A549 (cell line): ENCODE data around the gene LSG1. TPM values are rescaled to one million over a fixed set of nuclear protein-coding genes. Genes with fewer than 3 reads are reported as not detected.

Experiments used
- ATAC-seq, 2 experiments: fragments of 200-7000 bp in 1 of 2; fragments of >200 bp in 1 of 2; cut with Nextera tagmentation in 1 of 2; cut with Tn5 transposase in 1 of 2; 3 replicates each; pipeline versions ENCODE4 v1.8.0 to v1.9.1; 2018 to 2020; ENCODE audit warnings: mild to moderate bottlenecking in 1 of 2, moderate library complexity in 1 of 2
- CTCF ChIA-PET: fragments of 300-600 bp; sonication (Branson Sonifier 250); formaldehyde crosslinking; extraction: SDS; loops from one replicate; lab custom pipeline; 2021; ENCODE audit warnings: antibody characterized with exemption, inconsistent platforms; lab: Yijun Ruan, JAX
- POLR2A ChIA-PET: fragments of 350-600 bp; formaldehyde crosslinking; extraction: SDS; loops from one replicate; lab custom pipeline; 2021; ENCODE audit warnings: antibody characterized with exemption, inconsistent platforms; lab: Yijun Ruan, JAX
- DNase-seq, 2 experiments: peaks; one replicate each; pipeline versions ENCODE4 v3.0.0 to v3.0.0-alpha.2; 2011 to 2016; ENCODE audit warnings: low read depth in 1 of 2, low spot score in 1 of 2
- FAIRE-seq: peaks from 2 replicates; lab custom pipeline; 2011; peaks lifted over from hg19 to GRCh38; lab: Jason Lieb, UNC
- H3K27ac ChIP-seq, 2 experiments: fragments of >200 bp; sonication (Bioruptor Twin); formaldehyde crosslinking; 3 replicates each; pipeline ENCODE4 v1.5.1; 2016 to 2017
- H3K4me1 ChIP-seq: fragments of >200 bp; sonication (Bioruptor Twin); formaldehyde crosslinking; 3 replicates; pipeline ENCODE4 v1.6.1; 2016
- H3K4me2 ChIP-seq: fragments of >200 bp; sonication (Bioruptor Twin); formaldehyde crosslinking; 3 replicates; pipeline ENCODE4 v1.6.1; 2016
- H3K4me3 ChIP-seq: fragments of >200 bp; sonication (Bioruptor Twin); formaldehyde crosslinking; 3 replicates; pipeline ENCODE4 v1.5.1; 2016
- H3K9me3 ChIP-seq: fragments of >200 bp; sonication (Bioruptor Twin); formaldehyde crosslinking; 3 replicates; pipeline ENCODE4 v1.6.1; 2016
- CBX8 ChIP-seq: fragments of 200-600 bp; sonication (generic); IDR thresholded peaks from 2 replicates; pipeline ENCODE4 v1.6.1; 2016
- CHD2 ChIP-seq: fragments of 150-350 bp; IDR thresholded peaks from 2 replicates; pipeline ENCODE4 v1.6.1; 2014; ENCODE audit warnings: low read length; ENCODE audit not compliant: partially characterized antibody
- EHMT2 ChIP-seq: fragments of 200-600 bp; sonication (generic); IDR thresholded peaks from 2 replicates; pipeline ENCODE4 v1.6.1; 2016; ENCODE audit warnings: antibody characterized with exemption, low read depth, mild to moderate bottlenecking, moderate library complexity
- FOSB ChIP-seq: fragments of 250-450 bp; sonication (Bioruptor Pico); IDR thresholded peaks from 2 replicates; pipeline ENCODE4 v1.5.0; 2020; ENCODE audit warnings: mild to moderate bottlenecking, moderate library complexity
- HES2 ChIP-seq: fragments of >200 bp; sonication (Bioruptor Twin); formaldehyde crosslinking; IDR thresholded peaks from 2 replicates; pipeline ENCODE4 v1.6.1; 2016
- HOXB13 ChIP-seq: fragments of 250-450 bp; sonication (Bioruptor Pico); IDR thresholded peaks from 2 replicates; pipeline ENCODE4 v1.5.0; 2020; ENCODE audit warnings: low read depth, mild to moderate bottlenecking, moderate library complexity
- HOXB5 ChIP-seq: fragments of 250-450 bp; sonication (Bioruptor Pico); IDR thresholded peaks from 2 replicates; pipeline ENCODE4 v1.5.0; 2020; ENCODE audit warnings: mild to moderate bottlenecking, moderate library complexity
- NPAS2 ChIP-seq: fragments of 250-450 bp; sonication (Bioruptor Pico); IDR thresholded peaks from 2 replicates; pipeline ENCODE4 v1.8.0; 2022; ENCODE audit warnings: mild to moderate bottlenecking, moderate library complexity, borderline replicate concordance
- PHF8 ChIP-seq: fragments of 200-600 bp; sonication (generic); IDR thresholded peaks from 2 replicates; pipeline ENCODE4 v1.6.1; 2016; ENCODE audit warnings: low read depth, mild to moderate bottlenecking, antibody characterized with exemption, moderate library complexity, borderline replicate concordance
- RAD21 ChIP-seq, 2 experiments: fragments of >200 bp in 1 of 2; sonication (Bioruptor Twin) in 1 of 2; formaldehyde crosslinking in 1 of 2; IDR thresholded peaks in 1 of 2; conservative IDR thresholded peaks in 1 of 2; 2 replicates in 1 of 2; 3 replicates in 1 of 2; pipeline ENCODE4 v1.6.1; 2012 to 2018; ENCODE audit warnings: inconsistent platforms in 1 of 2
- RCOR1 ChIP-seq: fragments of 150-350 bp; IDR thresholded peaks from 2 replicates; pipeline ENCODE4 v1.6.1; 2014; ENCODE audit warnings: antibody characterized with exemption, low read length, low read depth
- RFX5 ChIP-seq: fragments of 450-650 bp; IDR thresholded peaks from 2 replicates; pipeline ENCODE4 v1.7.1; 2014; ENCODE audit warnings: antibody characterized with exemption, mild to moderate bottlenecking, moderate library complexity
- RNF2 ChIP-seq: fragments of 200-600 bp; sonication (generic); IDR thresholded peaks from 2 replicates; pipeline ENCODE4 v1.6.1; 2016; ENCODE audit warnings: low read depth, mild to moderate bottlenecking, antibody characterized with exemption, moderate library complexity, borderline replicate concordance
- TP53 ChIP-seq: fragments of 250-450 bp; sonication (Bioruptor Pico); IDR thresholded peaks from 2 replicates; pipeline ENCODE4 v1.5.0; 2021; ENCODE audit warnings: mild to moderate bottlenecking, moderate library complexity
- ZSCAN20 ChIP-seq: fragments of 250-450 bp; sonication (Bioruptor Pico); IDR thresholded peaks from 2 replicates; pipeline ENCODE4 v1.8.0; 2022; ENCODE audit warnings: mild to moderate bottlenecking, moderate library complexity
- WGBS: methylation state at CpG from one replicate; pipeline ENCODE4 v1.1.6; 2017; ENCODE audit errors: missing lambda C conversion rate; 5-methylcytosine and 5-hydroxymethylcytosine counted together
- polyA plus RNA-seq, 4 experiments: library from polyadenylated mRNA; depleted of rRNA in 3 of 4; stranded (reverse); fragments of >200 nt; fragmentation: RNase III in 1 of 4; extraction: RNeasy Plus Mini Kit Qiagen cat#74134 plus additional on column Dnase treatment in 1 of 4; gene quantifications; 2 replicates in 3 of 4; 3 replicates in 1 of 4; pipeline ENCODE4 v1.2.3, GENCODE V29; 2011 to 2017
- TF ChIP-seq, protein P1 (sequence below): fragments of 200-600 bp; sonication (generic); IDR thresholded peaks from 2 replicates; pipeline ENCODE4 v1.6.1; 2016; ENCODE audit warnings: antibody characterized with exemption, mild to moderate bottlenecking, moderate library complexity
- TF ChIP-seq, protein P2 (sequence below): IDR thresholded peaks from 2 replicates; pipeline ENCODE4 v1.6.1; 2012
- TF ChIP-seq, protein P3 (sequence below): fragments of >200 bp; sonication (Bioruptor Twin); formaldehyde crosslinking; IDR thresholded peaks from 3 replicates; pipeline ENCODE4 v1.6.1; 2016

Gene LSG1
- polyA plus RNA-seq, 2 of the 4 experiments (the other 2 are of a cell fraction) = 37.4 to 70.3 TPM

DNA sequence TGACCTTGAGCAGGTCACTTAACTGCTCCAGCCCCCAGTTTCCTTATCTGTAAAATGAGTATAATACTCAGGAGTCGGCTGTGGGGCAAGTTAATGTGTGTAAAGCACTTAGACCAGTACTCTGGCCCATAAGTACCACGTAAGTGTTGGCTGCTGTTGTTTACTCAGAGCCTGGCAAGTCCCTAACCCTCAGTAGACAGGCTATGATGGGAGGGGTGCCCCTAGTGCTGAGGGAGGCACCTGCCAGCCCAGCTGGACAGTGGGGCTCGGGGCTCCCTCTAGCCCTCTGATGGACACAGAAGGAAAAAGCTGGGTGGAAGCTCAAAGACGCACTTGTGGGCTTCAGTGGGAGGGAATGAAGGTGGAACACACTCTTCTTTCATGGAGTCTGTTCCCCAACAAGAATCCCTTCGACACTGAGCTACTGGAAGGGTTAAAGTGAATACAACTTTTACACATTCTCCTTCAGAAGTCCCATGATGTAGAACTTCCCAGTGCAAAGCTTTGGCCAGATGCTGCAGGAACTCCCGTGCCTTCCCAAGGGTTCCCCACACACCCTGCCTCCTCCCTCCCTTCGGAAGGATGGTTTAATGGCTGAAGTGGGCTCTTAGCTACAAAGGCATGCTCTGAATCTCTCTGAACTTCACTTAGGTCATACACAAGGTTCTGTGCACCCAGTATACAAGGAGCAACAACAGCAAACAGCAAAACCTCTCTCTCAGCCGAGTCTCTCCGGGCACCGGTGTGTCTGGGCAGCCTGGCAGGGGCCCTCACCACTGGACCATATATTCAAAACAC, 64.2 kb downstream of the LSG1 start:
- peak; percentile 60 to 75 for ATAC-seq

GRCh38 chr3:194606941-194607340, 65.0 kb downstream of the LSG1 start:
- no peak overlapping the region for H3K4me3 ChIP-seq
- WGBS = 96% methylated on average over 3 of the region's 3 CpGs
- TF ChIP-seq, protein P1, sequence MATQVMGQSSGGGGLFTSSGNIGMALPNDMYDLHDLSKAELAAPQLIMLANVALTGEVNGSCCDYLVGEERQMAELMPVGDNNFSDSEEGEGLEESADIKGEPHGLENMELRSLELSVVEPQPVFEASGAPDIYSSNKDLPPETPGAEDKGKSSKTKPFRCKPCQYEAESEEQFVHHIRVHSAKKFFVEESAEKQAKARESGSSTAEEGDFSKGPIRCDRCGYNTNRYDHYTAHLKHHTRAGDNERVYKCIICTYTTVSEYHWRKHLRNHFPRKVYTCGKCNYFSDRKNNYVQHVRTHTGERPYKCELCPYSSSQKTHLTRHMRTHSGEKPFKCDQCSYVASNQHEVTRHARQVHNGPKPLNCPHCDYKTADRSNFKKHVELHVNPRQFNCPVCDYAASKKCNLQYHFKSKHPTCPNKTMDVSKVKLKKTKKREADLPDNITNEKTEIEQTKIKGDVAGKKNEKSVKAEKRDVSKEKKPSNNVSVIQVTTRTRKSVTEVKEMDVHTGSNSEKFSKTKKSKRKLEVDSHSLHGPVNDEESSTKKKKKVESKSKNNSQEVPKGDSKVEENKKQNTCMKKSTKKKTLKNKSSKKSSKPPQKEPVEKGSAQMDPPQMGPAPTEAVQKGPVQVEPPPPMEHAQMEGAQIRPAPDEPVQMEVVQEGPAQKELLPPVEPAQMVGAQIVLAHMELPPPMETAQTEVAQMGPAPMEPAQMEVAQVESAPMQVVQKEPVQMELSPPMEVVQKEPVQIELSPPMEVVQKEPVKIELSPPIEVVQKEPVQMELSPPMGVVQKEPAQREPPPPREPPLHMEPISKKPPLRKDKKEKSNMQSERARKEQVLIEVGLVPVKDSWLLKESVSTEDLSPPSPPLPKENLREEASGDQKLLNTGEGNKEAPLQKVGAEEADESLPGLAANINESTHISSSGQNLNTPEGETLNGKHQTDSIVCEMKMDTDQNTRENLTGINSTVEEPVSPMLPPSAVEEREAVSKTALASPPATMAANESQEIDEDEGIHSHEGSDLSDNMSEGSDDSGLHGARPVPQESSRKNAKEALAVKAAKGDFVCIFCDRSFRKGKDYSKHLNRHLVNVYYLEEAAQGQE = no peak
- no peak for TF ChIP-seq HOXB5 (CRISPR knock-in tag)
- TF ChIP-seq RAD21 (conservative IDR thresholded peaks at IDR 0.05 in 1 of 2, IDR thresholded peaks at IDR 0.05 in 1 of 2) = no peak
- TF ChIP-seq ZSCAN20 (CRISPR knock-in tag) = no peak
- TF ChIP-seq PHF8 = no peak
- no peak for TF ChIP-seq CBX8
- TF ChIP-seq RCOR1 = no peak
- TF ChIP-seq RFX5 = no peak
- TF ChIP-seq, protein P2, sequence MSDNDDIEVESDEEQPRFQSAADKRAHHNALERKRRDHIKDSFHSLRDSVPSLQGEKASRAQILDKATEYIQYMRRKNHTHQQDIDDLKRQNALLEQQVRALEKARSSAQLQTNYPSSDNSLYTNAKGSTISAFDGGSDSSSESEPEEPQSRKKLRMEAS = no peak
- no peak for TF ChIP-seq HOXB13 (CRISPR knock-in tag)
- no peak for TF ChIP-seq RNF2
- TF ChIP-seq FOSB = no peak
- TF ChIP-seq NPAS2 = no peak
- TF ChIP-seq, all 56 proteins: peak for 0
- ATAC-seq (no peak), FAIRE-seq (no peak), DNase-seq (no peak)
- no peak overlapping the region for H3K27ac ChIP-seq
- H3K4me2 ChIP-seq = no peak overlapping the region
- no peaks in the 10 kb centered on the region for H3K4me1 ChIP-seq
- ChIA-PET POLR2A (no interaction called here), CTCF (no interaction called here)
- H3K9me3 ChIP-seq = no peaks in the 10 kb centered on the region

More for the DNA sequence above, 64.2 kb downstream of the LSG1 start:
- H3K4me2 ChIP-seq = no peak overlapping the region
- ChIA-PET CTCF (interaction anchor here (0.6 to 1.1 kb wide), 2 partner anchors 8 to 499 kb away, joined by 3 to 4 read pairs; no protein-coding TSS in a partner anchor), POLR2A (no interaction called here)
- H3K27ac ChIP-seq = no peak overlapping the region
- FAIRE-seq (no peak), DNase-seq (no peak)
- WGBS = 88% methylated on average over 9 of the region's 10 CpGs
- H3K4me1 ChIP-seq = no peaks in the 10 kb centered on the region
- H3K9me3 ChIP-seq = no peaks in the 10 kb centered on the region
- no peak overlapping the region for H3K4me3 ChIP-seq
- TF ChIP-seq CHD2 (no peak), HES2 (no peak), RNF2 (no peak), TP53 (CRISPR knock-in tag) (no peak), EHMT2 (no peak)
- TF ChIP-seq, protein P3, sequence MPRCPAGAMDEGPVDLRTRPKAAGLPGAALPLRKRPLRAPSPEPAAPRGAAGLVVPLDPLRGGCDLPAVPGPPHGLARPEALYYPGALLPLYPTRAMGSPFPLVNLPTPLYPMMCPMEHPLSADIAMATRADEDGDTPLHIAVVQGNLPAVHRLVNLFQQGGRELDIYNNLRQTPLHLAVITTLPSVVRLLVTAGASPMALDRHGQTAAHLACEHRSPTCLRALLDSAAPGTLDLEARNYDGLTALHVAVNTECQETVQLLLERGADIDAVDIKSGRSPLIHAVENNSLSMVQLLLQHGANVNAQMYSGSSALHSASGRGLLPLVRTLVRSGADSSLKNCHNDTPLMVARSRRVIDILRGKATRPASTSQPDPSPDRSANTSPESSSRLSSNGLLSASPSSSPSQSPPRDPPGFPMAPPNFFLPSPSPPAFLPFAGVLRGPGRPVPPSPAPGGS = no peak
